Neural progenitor cell (in vitro differentiated cells): Measurements from ENCODE around the gene GLI2.

Source experiments
- EZH2 ChIP-seq: fragments of 200-600 bp; sonication (generic); IDR thresholded peaks from 2 replicates; pipeline ENCODE4 v1.6.1; 2017; ENCODE audit warnings: antibody characterized with exemption, mild to moderate bottlenecking, moderate library complexity
- EZH2phosphoT487 ChIP-seq: fragments of 200-600 bp; sonication (generic); IDR thresholded peaks from 2 replicates; pipeline ENCODE4 v1.6.1; 2017; ENCODE audit warnings: antibody characterized with exemption
- TF ChIP-seq, protein P1 (sequence below): fragments of 200-600 bp; sonication (generic); IDR thresholded peaks from 2 replicates; pipeline ENCODE4 v1.5.1; 2017; ENCODE audit warnings: antibody characterized with exemption, mild to moderate bottlenecking

DNA sequence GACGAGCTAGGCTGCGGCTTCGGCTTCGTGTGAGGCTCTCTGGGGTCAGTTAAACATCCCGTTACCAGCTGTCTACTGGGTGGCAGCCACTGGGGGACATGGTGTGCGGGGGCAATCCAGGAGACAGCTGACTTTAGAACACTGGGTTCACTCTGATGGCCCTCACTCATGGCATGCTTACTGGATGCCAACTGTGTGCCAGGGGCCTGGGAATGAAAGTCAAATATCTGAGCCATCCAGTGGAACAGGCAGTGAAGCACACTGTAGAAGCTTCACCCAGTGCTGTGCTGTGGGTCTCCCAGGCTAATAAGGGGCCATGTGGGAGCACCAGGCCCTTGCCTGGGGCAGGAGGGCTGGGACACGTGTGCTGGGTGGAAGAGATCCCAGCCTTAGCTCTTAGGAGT lies 48.3 kb downstream of the GLI2 start:
- TF ChIP-seq, protein P1, sequence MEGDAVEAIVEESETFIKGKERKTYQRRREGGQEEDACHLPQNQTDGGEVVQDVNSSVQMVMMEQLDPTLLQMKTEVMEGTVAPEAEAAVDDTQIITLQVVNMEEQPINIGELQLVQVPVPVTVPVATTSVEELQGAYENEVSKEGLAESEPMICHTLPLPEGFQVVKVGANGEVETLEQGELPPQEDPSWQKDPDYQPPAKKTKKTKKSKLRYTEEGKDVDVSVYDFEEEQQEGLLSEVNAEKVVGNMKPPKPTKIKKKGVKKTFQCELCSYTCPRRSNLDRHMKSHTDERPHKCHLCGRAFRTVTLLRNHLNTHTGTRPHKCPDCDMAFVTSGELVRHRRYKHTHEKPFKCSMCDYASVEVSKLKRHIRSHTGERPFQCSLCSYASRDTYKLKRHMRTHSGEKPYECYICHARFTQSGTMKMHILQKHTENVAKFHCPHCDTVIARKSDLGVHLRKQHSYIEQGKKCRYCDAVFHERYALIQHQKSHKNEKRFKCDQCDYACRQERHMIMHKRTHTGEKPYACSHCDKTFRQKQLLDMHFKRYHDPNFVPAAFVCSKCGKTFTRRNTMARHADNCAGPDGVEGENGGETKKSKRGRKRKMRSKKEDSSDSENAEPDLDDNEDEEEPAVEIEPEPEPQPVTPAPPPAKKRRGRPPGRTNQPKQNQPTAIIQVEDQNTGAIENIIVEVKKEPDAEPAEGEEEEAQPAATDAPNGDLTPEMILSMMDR, result no peak
- no peak for TF ChIP-seq EZH2
- TF ChIP-seq EZH2phosphoT487, result no peak
